Measurements from ENCODE around the gene SGCD. TPM values are rescaled to one million over a fixed set of nuclear protein-coding genes. Genes with fewer than 3 reads are reported as not detected.

SGCD gene
- total RNA-seq, 2 donors from 2014 or later = 1.0 to 2.2 TPM

DNA sequence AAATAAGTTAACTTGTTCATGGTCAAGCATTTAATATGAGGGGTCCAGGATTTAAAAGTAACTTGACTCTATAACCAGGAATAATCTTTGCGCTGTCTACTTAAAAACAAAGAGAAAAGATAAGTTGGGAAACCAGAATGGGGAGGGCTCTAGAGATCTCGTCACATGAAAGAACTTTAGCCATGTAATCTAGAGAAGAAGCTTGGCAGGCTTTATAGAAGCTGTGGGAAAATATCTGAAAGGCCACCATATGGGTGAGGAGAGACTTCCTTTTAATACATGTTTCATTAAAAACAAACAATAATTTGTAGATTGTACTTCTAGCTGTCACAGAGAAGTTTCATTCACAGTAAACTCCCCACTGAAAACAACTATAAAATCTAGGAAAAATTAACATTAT, 476.4 kb downstream of the SGCD start:
- no peaks in the 10 kb centered on the region for H3K4me1 ChIP-seq
- intact Hi-C loops (cut with DNase I) = no loop called here
- H3K4me3 ChIP-seq = no peak overlapping the region
- no peaks in the 10 kb centered on the region for H3K9me3 ChIP-seq
- H3K36me3 ChIP-seq = no peaks in the 10 kb centered on the region
- TF ChIP-seq, protein P1, sequence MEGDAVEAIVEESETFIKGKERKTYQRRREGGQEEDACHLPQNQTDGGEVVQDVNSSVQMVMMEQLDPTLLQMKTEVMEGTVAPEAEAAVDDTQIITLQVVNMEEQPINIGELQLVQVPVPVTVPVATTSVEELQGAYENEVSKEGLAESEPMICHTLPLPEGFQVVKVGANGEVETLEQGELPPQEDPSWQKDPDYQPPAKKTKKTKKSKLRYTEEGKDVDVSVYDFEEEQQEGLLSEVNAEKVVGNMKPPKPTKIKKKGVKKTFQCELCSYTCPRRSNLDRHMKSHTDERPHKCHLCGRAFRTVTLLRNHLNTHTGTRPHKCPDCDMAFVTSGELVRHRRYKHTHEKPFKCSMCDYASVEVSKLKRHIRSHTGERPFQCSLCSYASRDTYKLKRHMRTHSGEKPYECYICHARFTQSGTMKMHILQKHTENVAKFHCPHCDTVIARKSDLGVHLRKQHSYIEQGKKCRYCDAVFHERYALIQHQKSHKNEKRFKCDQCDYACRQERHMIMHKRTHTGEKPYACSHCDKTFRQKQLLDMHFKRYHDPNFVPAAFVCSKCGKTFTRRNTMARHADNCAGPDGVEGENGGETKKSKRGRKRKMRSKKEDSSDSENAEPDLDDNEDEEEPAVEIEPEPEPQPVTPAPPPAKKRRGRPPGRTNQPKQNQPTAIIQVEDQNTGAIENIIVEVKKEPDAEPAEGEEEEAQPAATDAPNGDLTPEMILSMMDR (IDR thresholded peaks at IDR 0.05) = no peak
- H3K27me3 ChIP-seq = no peaks in the 10 kb centered on the region
- H3K9ac ChIP-seq (ENCODE audit: low read depth in 2 of 2, low read length in 2 of 2) = no peak overlapping the region
- DNase-seq = no peak
- no peak overlapping the region for H3K27ac ChIP-seq

DNA sequence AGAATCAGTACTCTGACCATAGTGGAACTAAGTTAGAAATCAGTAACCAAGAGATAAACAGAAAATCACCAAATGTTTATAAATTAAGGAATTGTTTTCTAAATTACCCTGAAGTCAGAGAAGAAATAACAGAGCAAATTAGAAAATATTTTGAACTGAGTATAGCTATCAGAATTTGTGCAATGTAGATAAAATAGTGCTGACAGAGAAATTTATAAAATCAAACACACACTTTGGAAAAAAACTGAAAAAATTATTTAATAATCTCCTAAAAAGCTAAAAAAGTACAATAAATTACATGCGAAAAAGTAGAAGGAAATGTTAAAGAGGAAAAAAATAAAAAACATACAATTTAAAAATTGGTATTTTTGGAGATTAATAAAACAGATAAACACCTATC, 486.0 kb downstream of the SGCD start:
- H3K9ac ChIP-seq (ENCODE audit: low read depth in 2 of 2, low read length in 2 of 2) = no peak overlapping the region
- intact Hi-C loops (cut with DNase I) = loop anchor here (10.0 kb wide), 1 partner anchor 1198 kb away; no protein-coding TSS in a partner anchor

DNA sequence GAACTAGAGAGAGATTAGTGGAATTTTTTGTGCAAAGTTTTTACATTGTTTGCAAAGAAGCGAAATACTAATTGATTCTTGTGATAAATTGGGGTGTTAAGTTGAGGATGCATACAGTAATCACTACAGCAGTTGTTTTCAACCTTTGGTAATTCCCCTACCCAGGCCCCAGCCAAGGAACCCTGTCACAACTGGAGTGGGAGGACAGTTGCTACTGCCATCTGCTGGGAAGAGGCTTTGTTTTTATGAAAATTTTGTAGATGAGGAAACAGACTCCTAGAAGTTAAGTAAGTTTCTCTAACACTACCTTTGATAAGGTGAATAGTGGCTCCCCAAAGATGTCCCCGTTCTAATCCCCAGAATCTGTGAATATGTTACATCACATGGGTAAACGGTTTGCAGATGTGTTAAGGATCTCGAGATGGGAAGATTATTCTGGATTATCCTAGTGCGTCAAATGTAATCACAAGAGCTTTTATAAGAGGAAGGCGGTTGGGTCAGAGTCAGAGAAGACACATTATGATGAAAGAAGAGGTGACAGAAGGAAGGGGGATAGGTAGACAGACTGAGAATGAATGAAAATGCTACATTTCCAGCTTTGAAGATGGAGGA, 489.1 kb downstream of the SGCD start:
- TF ChIP-seq, protein P1 (IDR thresholded peaks at IDR 0.05) = peak; percentile 20
- no peaks in the 10 kb centered on the region for H3K4me1 ChIP-seq
- H3K9me3 ChIP-seq = no peaks in the 10 kb centered on the region
- H3K27ac ChIP-seq = no peak overlapping the region
- H3K27me3 ChIP-seq = no peaks in the 10 kb centered on the region
- intact Hi-C loops (cut with DNase I) = loop anchor here (10.0 kb wide), 1 partner anchor 1201 kb away; no protein-coding TSS in a partner anchor
- H3K36me3 ChIP-seq = no peaks in the 10 kb centered on the region
- DNase-seq = peak; percentile 25
- no peak overlapping the region for H3K9ac ChIP-seq (ENCODE audit: low read depth in 2 of 2, low read length in 2 of 2)
- H3K4me3 ChIP-seq = no peak overlapping the region

More for the DNA sequence above, 486.0 kb downstream of the SGCD start:
- Histone ChIP-seq H3K9me3 (no peaks in the 10 kb centered on the region), H3K27ac (no peak overlapping the region), H3K4me3 (no peak overlapping the region), H3K27me3 (no peaks in the 10 kb centered on the region), H3K36me3 (no peaks in the 10 kb centered on the region), H3K4me1 (no peaks in the 10 kb centered on the region)
- TF ChIP-seq, protein P1 (IDR thresholded peaks at IDR 0.05) = no peak
- no peak for DNase-seq

Measured in colonic mucosa (tissue), 4 donors.